ENCODE measurements around the gene IVD.

- TF ChIP-seq, protein P1, sequence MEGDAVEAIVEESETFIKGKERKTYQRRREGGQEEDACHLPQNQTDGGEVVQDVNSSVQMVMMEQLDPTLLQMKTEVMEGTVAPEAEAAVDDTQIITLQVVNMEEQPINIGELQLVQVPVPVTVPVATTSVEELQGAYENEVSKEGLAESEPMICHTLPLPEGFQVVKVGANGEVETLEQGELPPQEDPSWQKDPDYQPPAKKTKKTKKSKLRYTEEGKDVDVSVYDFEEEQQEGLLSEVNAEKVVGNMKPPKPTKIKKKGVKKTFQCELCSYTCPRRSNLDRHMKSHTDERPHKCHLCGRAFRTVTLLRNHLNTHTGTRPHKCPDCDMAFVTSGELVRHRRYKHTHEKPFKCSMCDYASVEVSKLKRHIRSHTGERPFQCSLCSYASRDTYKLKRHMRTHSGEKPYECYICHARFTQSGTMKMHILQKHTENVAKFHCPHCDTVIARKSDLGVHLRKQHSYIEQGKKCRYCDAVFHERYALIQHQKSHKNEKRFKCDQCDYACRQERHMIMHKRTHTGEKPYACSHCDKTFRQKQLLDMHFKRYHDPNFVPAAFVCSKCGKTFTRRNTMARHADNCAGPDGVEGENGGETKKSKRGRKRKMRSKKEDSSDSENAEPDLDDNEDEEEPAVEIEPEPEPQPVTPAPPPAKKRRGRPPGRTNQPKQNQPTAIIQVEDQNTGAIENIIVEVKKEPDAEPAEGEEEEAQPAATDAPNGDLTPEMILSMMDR (conservative IDR thresholded peaks at IDR 0.05; ENCODE audit: low read depth, low read length), result no peak
- no peak for TF ChIP-seq EZH2 (IDR thresholded peaks at IDR 0.05; ENCODE audit: borderline replicate concordance, low read depth, low read length, poor library complexity, severe bottlenecking)
Measured at GRCh38 chr15:40435710-40436089, 30.1 kb downstream of the IVD start.
